ENCODE data around the gene DSN1. TPM values are rescaled to one million over a fixed set of nuclear protein-coding genes. Genes with fewer than 3 reads are reported as not detected.
"Not testable (repeated sequence)": the region's sequence is repeated elsewhere in the genome, so short reads cannot be mapped to it uniquely, and the experiment has no call there.

DSN1 gene
- total and polyA plus RNA-seq, 9 donors: 7.6 to 14.5 (median 10.6) TPM

GRCh38 chr20:36815454-36816091 lies 42.0 kb upstream of the DSN1 start:
- WGBS (ENCODE audit: insufficient coverage): 89% methylated on average over 49 of the region's 49 CpGs
- no peak for DNase-seq
- H3K9me3 ChIP-seq (replicated peaks; ENCODE audit: control insufficient read depth, low read depth, low read length): no peaks in the 10 kb centered on the region
- no peaks in the 10 kb centered on the region for H3K27me3 ChIP-seq (ENCODE audit: control insufficient read depth, insufficient read depth, low read length)
- H3K4me3 ChIP-seq (ENCODE audit: low read length): no peak overlapping the region
- no peaks in the 10 kb centered on the region for H3K4me1 ChIP-seq (ENCODE audit: control insufficient read depth, insufficient read depth, low read length)
- peaks cover 69% of the 10 kb centered on the region for H3K36me3 ChIP-seq (ENCODE audit: control insufficient read depth, insufficient read depth, low read length)
- no peak overlapping the region for H3K27ac ChIP-seq (ENCODE audit: low read length)

- H3K4me1 ChIP-seq (ENCODE audit: control insufficient read depth, insufficient read depth, low read length): peaks cover 4% of the 10 kb centered on the region
- 91% methylated on average over 6 of the region's 14 CpGs for WGBS (ENCODE audit: insufficient coverage)
- H3K36me3 ChIP-seq (ENCODE audit: control insufficient read depth, insufficient read depth, low read length): peaks cover 78% of the 10 kb centered on the region
- no peak for DNase-seq
- no peaks in the 10 kb centered on the region for H3K9me3 ChIP-seq (replicated peaks; ENCODE audit: control insufficient read depth, low read depth, low read length)
- H3K27me3 ChIP-seq (ENCODE audit: control insufficient read depth, insufficient read depth, low read length): no peaks in the 10 kb centered on the region
- H3K27ac ChIP-seq (ENCODE audit: low read length): no peak overlapping the region
- no peak overlapping the region for H3K4me3 ChIP-seq (ENCODE audit: low read length)
Observed at GRCh38 chr20:36812594-36813463, 39.3 kb upstream of the DSN1 start.

- peak; percentile 33 for DNase-seq
- Histone ChIP-seq H3K27ac (ENCODE audit: low read length) (peak overlapping the region; percentile 38), H3K36me3 (ENCODE audit: control insufficient read depth, insufficient read depth, low read length) (peaks cover 86% of the 10 kb centered on the region)
Observed at GRCh38 chr20:36808317-36809257, 35.0 kb upstream of the DSN1 start.

GRCh38 chr20:36806049-36806448 lies 32.5 kb upstream of the DSN1 start:
- no CpG with 5 or more reads among the region's 5 CpGs for WGBS (ENCODE audit: insufficient coverage)
- Histone ChIP-seq H3K4me3 (ENCODE audit: low read length) (no peak overlapping the region), H3K9me3 (replicated peaks; ENCODE audit: control insufficient read depth, low read depth, low read length) (no peaks in the 10 kb centered on the region), H3K27ac (ENCODE audit: low read length) (no peak overlapping the region), H3K36me3 (ENCODE audit: control insufficient read depth, insufficient read depth, low read length) (peaks cover 86% of the 10 kb centered on the region), H3K4me1 (ENCODE audit: control insufficient read depth, insufficient read depth, low read length) (peaks cover 4% of the 10 kb centered on the region), H3K27me3 (ENCODE audit: control insufficient read depth, insufficient read depth, low read length) (no peaks in the 10 kb centered on the region)
- DNase-seq: no peak

More at GRCh38 chr20:36808317-36809257, 35.0 kb upstream of the DSN1 start:
- Histone ChIP-seq H3K4me1 (ENCODE audit: control insufficient read depth, insufficient read depth, low read length) (peaks cover 4% of the 10 kb centered on the region), H3K4me3 (ENCODE audit: low read length) (no peak overlapping the region), H3K27me3 (ENCODE audit: control insufficient read depth, insufficient read depth, low read length) (no peaks in the 10 kb centered on the region), H3K9me3 (replicated peaks; ENCODE audit: control insufficient read depth, low read depth, low read length) (no peaks in the 10 kb centered on the region)
- 77% methylated on average over 14 of the region's 19 CpGs for WGBS (ENCODE audit: insufficient coverage)

GRCh38 chr20:36805396-36805795 lies 31.8 kb upstream of the DSN1 start:
- peaks cover 88% of the 10 kb centered on the region for H3K36me3 ChIP-seq (ENCODE audit: control insufficient read depth, insufficient read depth, low read length)

GRCh38 chr20:36804425-36804824 lies 30.9 kb upstream of the DSN1 start:
- 83% methylated on average over 7 of the region's 7 CpGs for WGBS (ENCODE audit: insufficient coverage)
- Histone ChIP-seq H3K27me3 (ENCODE audit: control insufficient read depth, insufficient read depth, low read length) (no peaks in the 10 kb centered on the region), H3K27ac (ENCODE audit: low read length) (no peak overlapping the region), H3K4me1 (ENCODE audit: control insufficient read depth, insufficient read depth, low read length) (peaks cover 4% of the 10 kb centered on the region), H3K36me3 (ENCODE audit: control insufficient read depth, insufficient read depth, low read length) (peaks cover 92% of the 10 kb centered on the region), H3K9me3 (replicated peaks; ENCODE audit: control insufficient read depth, low read depth, low read length) (no peaks in the 10 kb centered on the region), H3K4me3 (ENCODE audit: low read length) (no peak overlapping the region)
- no peak for DNase-seq

More at GRCh38 chr20:36805396-36805795, 31.8 kb upstream of the DSN1 start:
- Histone ChIP-seq H3K27me3 (ENCODE audit: control insufficient read depth, insufficient read depth, low read length) (no peaks in the 10 kb centered on the region), H3K9me3 (replicated peaks; ENCODE audit: control insufficient read depth, low read depth, low read length) (no peaks in the 10 kb centered on the region), H3K27ac (ENCODE audit: low read length) (no peak overlapping the region), H3K4me1 (ENCODE audit: control insufficient read depth, insufficient read depth, low read length) (peaks cover 4% of the 10 kb centered on the region), H3K4me3 (ENCODE audit: low read length) (no peak overlapping the region)
- no CpG with 5 or more reads among the region's 1 CpG for WGBS (ENCODE audit: insufficient coverage)
- no peak for DNase-seq

- DNase-seq: no peak
- no peaks in the 10 kb centered on the region for H3K27me3 ChIP-seq (ENCODE audit: control insufficient read depth, insufficient read depth, low read length)
- H3K4me1 ChIP-seq (ENCODE audit: control insufficient read depth, insufficient read depth, low read length): no peaks in the 10 kb centered on the region
- H3K4me3 ChIP-seq (ENCODE audit: low read length): no peak overlapping the region
- H3K36me3 ChIP-seq (ENCODE audit: control insufficient read depth, insufficient read depth, low read length): peaks cover 93% of the 10 kb centered on the region
- H3K27ac ChIP-seq (ENCODE audit: low read length): no peak overlapping the region
- no peaks in the 10 kb centered on the region for H3K9me3 ChIP-seq (replicated peaks; ENCODE audit: control insufficient read depth, low read depth, low read length)
- WGBS (ENCODE audit: insufficient coverage): 88% methylated on average over 13 of the region's 14 CpGs
Observed at GRCh38 chr20:36802326-36803222, 29.0 kb upstream of the DSN1 start.

GRCh38 chr20:36800410-36800809 lies 26.8 kb upstream of the DSN1 start:
- H3K27me3 ChIP-seq (ENCODE audit: control insufficient read depth, insufficient read depth, low read length): no peaks in the 10 kb centered on the region
- H3K27ac ChIP-seq (ENCODE audit: low read length): no peak overlapping the region
- DNase-seq: no peak
- H3K4me3 ChIP-seq (ENCODE audit: low read length): no peak overlapping the region
- no peaks in the 10 kb centered on the region for H3K9me3 ChIP-seq (replicated peaks; ENCODE audit: control insufficient read depth, low read depth, low read length)
- peaks cover 94% of the 10 kb centered on the region for H3K36me3 ChIP-seq (ENCODE audit: control insufficient read depth, insufficient read depth, low read length)
- WGBS (ENCODE audit: insufficient coverage): no CpG with 5 or more reads among the region's 1 CpG
- H3K4me1 ChIP-seq (ENCODE audit: control insufficient read depth, insufficient read depth, low read length): no peaks in the 10 kb centered on the region

GRCh38 chr20:36799313-36799712 lies 25.8 kb upstream of the DSN1 start:
- H3K4me1 ChIP-seq (ENCODE audit: control insufficient read depth, insufficient read depth, low read length); H3K4me3 ChIP-seq (ENCODE audit: low read length); H3K27ac ChIP-seq (ENCODE audit: low read length); H3K27me3 ChIP-seq (ENCODE audit: control insufficient read depth, insufficient read depth, low read length); H3K9me3 ChIP-seq (replicated peaks; ENCODE audit: control insufficient read depth, low read depth, low read length); DNase-seq: not testable (repeated sequence)
- H3K36me3 ChIP-seq (ENCODE audit: control insufficient read depth, insufficient read depth, low read length): peaks cover 92% of the 10 kb centered on the region
- WGBS (ENCODE audit: insufficient coverage): 85% methylated on average over 3 of the region's 10 CpGs

All from muscle of leg (tissue), 11 donors.